ENCODE measurements around the gene PNPLA1.

Gene PNPLA1

DNA sequence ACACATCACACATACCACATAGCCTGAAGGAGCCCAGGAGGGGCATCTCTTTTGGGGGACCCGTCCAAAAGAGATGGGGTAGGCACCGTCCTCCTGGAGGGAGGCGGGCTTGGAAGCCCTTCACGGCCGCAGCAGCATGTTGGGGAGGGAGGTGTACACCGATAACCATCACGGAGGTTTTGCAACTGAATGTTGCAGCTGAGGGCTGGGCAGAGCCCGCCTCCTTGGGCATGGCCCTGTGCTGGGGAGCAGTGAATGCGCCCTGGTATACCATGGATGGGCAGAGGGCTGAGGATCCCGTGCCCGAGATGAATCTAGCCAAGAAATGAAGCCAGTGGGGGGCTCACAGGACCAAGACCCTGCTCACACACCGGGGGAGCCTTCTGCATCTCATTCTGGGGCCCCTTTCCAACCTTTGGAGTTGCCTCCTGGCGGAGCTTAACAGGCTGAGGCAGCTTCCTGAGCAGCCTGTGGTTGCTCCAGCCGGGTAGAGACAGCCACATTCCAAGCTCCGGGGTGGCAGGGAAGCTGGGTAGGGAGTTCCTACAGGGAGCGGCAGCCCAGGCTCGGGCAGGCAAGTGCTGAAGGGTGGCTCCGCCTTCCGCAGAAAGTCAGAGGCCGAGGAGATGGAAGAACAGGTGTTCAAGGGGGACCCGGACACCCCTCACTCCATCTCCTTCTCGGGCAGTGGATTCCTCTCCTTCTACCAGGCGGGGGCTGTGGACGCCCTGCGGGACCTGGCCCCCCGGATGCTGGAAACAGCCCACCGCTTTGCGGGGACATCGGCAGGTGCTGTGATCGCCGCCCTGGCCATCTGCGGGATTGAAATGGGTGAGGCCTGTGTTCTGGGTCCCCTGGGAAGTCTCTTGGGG is at the start of gene PNPLA1:
PNPLA1 (plus strand) TSS at position 227 of the 872 bp plus-strand sequence; CDS start at position 627, 400 bp downstream.
- no peak for DNase-seq (ENCODE audit: low spot score)

- DNase-seq (ENCODE audit: low spot score), result no peak
Observed at GRCh38 chr6:36220226-36220625, 49.6 kb upstream of the PNPLA1 start.

GRCh38 chr6:36221674-36222073 is 48.2 kb upstream of the PNPLA1 start:
- no peak for DNase-seq (ENCODE audit: low spot score)

GRCh38 chr6:36222924-36223323 is 46.9 kb upstream of the PNPLA1 start:
- no peak for DNase-seq (ENCODE audit: low spot score)

DNA sequence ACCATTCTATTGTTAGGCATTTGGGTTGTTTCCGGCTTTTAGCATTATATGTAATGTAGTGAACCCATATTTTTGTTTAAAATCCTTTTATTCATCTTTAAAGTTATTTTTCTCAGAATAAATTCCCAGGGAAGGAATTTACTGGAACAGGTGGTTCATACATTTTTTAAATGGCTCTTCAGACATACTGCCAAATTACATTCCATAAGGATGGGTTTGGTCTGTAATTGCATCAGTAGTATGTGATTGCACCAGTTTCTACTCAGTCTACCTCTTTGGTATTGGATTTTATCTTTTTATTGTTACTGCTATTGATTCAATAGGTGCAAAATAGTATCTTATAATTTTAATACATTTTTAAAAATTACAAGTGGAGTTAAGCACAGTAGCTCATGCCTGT is 46.2 kb upstream of the PNPLA1 start:
- no peak for DNase-seq (ENCODE audit: low spot score)

DNA sequence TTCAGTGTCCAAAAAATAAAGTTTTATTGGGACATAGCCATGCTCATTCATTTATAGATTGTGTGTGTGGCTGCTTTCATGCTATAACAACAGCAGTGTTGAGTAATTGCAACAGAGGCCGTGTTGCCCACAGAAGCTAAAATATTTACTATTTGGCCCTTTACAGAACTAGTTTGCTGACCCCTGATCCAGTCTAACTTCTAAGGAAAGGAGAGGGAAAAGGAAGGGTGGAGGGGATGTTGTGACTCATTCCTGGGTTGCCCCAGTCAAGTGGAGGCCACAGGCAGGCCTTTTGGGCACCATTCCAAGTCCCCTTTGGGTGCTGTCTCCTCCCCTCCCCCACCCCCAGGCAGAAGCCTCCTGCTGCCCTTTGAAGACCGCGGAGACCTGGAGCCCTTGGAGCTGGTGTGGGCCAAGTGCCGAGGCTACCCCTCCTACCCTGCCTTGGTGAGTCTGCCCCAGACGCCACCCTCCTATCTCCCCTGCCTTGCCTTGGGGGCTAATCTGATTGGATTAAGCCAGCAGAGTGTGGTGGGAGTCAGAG is 44.9 kb upstream of the PNPLA1 start:
- DNase-seq (ENCODE audit: low spot score), result no peak

- DNase-seq (ENCODE audit: low spot score), result no peak
Observed at GRCh38 chr6:36226438-36227047, 43.3 kb upstream of the PNPLA1 start.

GRCh38 chr6:36227379-36228228 is 42.3 kb upstream of the PNPLA1 start:
- DNase-seq (ENCODE audit: low spot score), result no peak

GRCh38 chr6:36229223-36229622 is 40.6 kb upstream of the PNPLA1 start:
- no peak for DNase-seq (ENCODE audit: low spot score)

DNA sequence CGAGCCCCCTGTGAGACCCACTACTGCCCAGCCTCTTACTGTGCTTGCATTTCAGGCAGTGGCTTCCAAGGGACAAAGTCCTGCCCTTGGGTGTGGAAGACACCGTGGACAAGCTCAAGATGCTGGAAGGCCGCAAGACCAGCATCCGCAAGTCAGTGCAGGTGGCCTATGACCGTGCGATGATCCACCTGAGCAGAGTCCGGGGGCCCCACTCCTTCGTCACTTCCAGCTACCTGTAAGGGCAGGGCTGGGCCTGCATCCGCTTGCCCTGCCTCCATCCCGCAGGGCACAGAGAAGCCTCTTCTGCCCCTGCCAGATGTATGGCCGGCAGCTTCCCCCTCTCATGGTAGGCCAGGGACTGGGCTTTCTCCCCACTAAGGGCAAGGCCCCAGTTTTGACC is 39.5 kb upstream of the PNPLA1 start:
- DNase-seq (ENCODE audit: low spot score), result no peak

GRCh38 chr6:36232172-36232571 is 37.7 kb upstream of the PNPLA1 start:
- no peak for DNase-seq (ENCODE audit: low spot score)

- no peak for DNase-seq (ENCODE audit: low spot score)
Observed at GRCh38 chr6:36235309-36235708, 34.6 kb upstream of the PNPLA1 start.

DNA sequence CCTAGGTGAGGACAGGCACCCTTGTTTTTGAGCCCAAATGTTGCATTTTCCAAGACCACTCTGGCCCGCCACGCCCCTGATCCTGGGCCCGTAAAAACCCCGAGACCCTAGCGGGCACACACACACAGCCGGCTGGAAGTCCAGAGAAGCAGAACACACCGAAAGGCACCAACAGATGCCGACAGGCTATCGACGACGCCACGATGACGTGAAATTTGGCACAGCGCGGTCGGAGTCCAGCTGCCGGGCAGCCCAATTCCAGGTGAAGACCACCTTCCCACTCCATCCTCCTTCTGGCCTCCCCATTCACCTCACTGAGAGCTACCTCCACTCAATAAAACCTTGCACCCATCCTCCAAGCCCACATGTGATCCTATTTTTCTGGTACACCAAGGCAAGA is 34.0 kb upstream of the PNPLA1 start:
- no peak for DNase-seq (ENCODE audit: low spot score)

DNA sequence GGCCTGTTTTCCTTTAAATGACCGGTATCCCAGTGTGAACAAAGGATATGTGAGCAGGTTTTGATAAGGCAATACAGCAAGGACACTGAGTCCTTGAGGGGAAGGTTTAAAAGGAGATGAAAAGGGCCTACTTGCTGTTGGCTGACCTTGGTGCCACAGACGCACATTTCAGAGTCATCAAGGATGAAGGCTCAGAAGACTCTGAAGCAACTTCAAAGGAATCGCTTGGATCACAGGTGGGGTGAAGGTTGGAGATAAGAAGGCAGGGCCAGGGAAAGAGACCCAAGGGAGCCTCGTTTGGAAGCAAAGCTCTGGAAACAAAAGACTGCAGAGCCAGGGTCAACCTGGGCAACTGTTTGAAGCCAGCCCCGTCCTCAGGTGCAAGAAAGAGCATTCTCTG is 30.1 kb upstream of the PNPLA1 start:
- no peak for DNase-seq (ENCODE audit: low spot score)

- DNase-seq (ENCODE audit: low spot score), result no peak
Observed at GRCh38 chr6:36241728-36242127, 28.1 kb upstream of the PNPLA1 start.

- DNase-seq (ENCODE audit: low spot score), result no peak
Observed at GRCh38 chr6:36242161-36242560, 27.7 kb upstream of the PNPLA1 start.

DNA sequence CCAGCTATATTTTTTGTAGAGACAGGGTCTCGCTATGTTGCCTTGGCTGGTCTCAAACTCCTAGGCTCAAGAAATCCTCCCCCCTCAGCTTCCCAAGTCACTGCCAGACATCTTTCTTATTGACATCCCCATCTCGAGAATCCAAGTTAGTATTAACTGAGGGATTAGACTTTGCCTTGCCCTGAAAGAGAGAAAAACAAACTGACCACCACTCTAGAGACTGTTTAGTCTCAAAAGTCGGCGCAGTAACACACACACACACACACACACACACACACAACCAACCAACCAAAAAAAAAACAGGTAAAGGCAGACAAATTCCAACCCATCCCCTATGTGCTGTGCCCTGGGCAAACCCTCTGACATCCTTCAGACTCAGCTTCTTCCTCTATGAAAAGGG is 27.2 kb upstream of the PNPLA1 start:
- no peak for DNase-seq (ENCODE audit: low spot score)

DNA sequence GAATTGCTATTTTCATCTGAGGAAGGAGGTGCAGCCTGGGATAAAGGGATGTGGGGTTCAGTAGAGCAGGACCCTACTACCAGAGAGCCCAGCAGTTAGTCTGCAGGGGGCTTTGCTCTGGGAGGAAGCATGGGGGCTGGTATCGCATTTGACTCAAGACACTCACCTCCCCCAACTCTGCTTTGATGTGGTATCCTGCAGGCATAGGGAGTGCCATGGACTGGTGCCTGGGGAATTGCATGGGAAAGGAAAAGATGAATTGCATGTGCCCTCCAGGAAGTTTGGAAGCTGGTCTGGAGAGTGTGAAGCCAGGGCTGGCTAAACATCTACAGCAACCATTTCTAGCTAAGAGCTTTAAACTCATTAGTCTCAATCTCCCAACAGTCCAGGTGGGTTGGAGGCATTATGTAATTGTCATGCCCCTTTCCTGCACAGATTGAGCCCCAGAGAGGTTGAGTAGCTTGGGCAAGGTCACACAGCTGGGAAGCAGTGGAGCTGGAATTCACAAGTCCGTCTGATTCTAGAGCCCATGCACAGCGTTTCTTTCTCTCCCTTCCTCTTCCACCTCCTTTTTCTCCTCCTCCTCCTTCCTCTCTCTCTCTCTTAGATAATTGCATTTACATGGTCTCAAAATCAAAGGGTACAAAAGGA is 26.2 kb upstream of the PNPLA1 start:
- DNase-seq (ENCODE audit: low spot score), result no peak

DNA sequence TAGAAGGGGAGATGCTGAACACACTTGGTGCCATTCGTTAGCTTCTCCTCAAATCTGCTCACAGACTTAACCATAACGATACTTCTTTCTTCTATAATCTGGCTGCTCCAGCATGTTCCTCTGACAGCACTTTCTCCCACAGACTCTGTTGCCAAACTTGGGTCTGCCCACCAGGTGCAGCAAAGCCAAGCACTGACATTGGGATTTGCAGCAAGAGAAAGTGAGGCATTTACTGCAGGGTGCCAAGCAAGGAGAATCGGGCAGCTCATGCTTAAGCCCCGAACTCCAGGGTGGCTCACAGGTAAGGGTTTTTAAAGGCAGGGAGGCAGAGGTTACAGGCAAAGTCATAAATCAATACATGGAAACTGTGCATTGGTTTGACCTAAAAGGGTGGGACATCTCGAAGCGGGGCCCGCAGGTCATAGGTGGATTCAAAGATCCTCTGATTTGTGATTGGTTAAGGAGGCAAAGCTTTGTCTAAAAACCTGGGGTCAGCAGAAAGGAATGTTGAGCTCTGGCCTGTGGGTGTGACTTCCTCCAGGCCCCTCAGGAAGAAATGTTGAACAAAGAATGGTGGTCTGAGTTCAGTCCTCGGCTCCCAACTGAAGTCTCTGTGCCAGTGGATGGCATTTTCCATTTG is 25.1 kb upstream of the PNPLA1 start:
- no peak for DNase-seq (ENCODE audit: low spot score)

DNA sequence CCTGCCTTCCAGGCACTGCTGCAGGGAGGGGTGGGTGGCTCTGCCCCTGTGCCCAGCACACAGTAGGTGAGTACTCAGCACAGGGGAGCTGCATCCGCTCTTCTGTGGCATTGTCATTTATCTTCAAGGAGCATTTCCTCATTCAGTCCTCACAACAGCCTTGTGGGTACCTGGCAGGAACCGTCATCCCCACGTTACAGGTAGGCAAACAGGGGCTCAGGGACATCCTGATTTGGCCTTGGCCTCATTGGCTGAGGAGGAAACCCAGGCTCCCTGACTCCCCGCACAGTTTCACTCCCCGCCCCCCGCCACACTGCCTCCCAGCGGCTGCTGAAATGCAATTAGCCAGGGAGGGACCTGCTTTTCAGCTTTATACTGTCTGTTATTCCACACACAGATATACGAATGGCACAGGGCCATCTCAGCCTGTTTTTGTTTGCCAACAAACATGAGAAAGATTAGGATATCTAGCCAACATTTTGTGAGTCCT is 24.2 kb upstream of the PNPLA1 start:
- DNase-seq (ENCODE audit: low spot score), result no peak
